Thyroid gland (tissue), 4 donors: ENCODE measurements around the gene SPATA31A1. TPM values are rescaled to one million over a fixed set of nuclear protein-coding genes. Genes with fewer than 3 reads are reported as not detected.
"Not testable (repeated sequence)": the region's sequence is repeated elsewhere in the genome, so short reads cannot be mapped to it uniquely, and the experiment has no call there.

Source experiments
- DNase-seq, 2 donors: peaks; one replicate each; pipeline ENCODE4 v3.0.0-alpha.2; 2019
- H3K27ac ChIP-seq, 3 donors: fragments of 200-600 bp; sonication (generic); 1 replicate in 2 of 3; 2 replicates in 1 of 3; pipeline ENCODE4 v1.5.1; 2016 to 2019; ENCODE audit warnings: mild to moderate bottlenecking in 1 of 3, moderate library complexity in 1 of 3
- H3K27me3 ChIP-seq: fragments of 200-600 bp; sonication (generic); one replicate; pipeline ENCODE4 v1.5.1; 2019
- H3K36me3 ChIP-seq, 2 donors: fragments of 200-600 bp; sonication (generic); one replicate each; pipeline ENCODE4 v1.5.1; 2016 to 2019
- H3K4me1 ChIP-seq, 2 donors: fragments of 200-600 bp; sonication (generic); one replicate each; pipeline ENCODE4 v1.5.1; 2017 to 2019
- H3K4me3 ChIP-seq, 3 donors: fragments of 200-600 bp; sonication (generic); replicated peaks in 1 of 3; 1 replicate in 2 of 3; 2 replicates in 1 of 3; pipeline ENCODE4 v1.5.1; 2016; ENCODE audit warnings: mild to moderate bottlenecking in 1 of 3
- H3K9me3 ChIP-seq: fragments of 200-600 bp; sonication (generic); one replicate; pipeline ENCODE4 v1.5.1; 2017
- WGBS, 2 donors: methylation state at CpG; one replicate each; pipeline ENCODE4 v1.1.5; 2017; 5-methylcytosine and 5-hydroxymethylcytosine counted together
- intact Hi-C: fragments of 100-400 bp; cut with DNase I; formaldehyde crosslinking; loops from one replicate; pipeline ENCODE4 v1.15.1; 2023
- total RNA-seq, 4 donors: library from RNA; depleted of rRNA; stranded (reverse); fragments of >200 nt; gene quantifications; one replicate each; pipeline ENCODE4 v1.2.3, GENCODE V29; 2016

Gene SPATA31A1
- not detected for total RNA-seq

DNA sequence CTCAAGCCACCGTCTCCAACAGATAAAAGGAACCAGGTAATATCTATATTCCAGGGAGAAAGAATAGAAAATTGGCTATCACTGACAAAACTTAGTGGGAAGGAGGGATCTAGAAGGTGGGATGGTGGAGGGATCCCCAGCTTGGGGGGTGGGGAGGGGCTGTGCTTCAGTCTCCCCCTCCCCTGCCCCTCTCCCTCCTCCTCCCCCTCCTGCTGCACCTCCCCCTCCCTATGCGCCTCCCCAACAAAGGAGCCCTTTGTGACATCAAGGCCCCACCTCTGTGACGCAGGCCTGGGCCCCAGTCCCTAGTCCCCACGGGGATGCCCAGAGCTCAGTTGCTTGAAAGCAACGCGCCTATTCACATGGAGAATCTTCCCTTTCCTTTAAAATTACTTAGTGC, at the start of gene SPATA31A1:
Gene SPATA31A1 (plus strand): TSS at position 301 of the 400 bp plus-strand sequence. CDS start 62 bp downstream, at position 363.
- H3K4me1 ChIP-seq, DNase-seq, H3K9me3 ChIP-seq, H3K27me3 ChIP-seq, intact Hi-C loops, H3K27ac ChIP-seq, H3K36me3 ChIP-seq, H3K4me3 ChIP-seq: not testable (repeated sequence)
- WGBS, 2 donors = 82 to 100% methylated on average over 1 of the region's 6 CpGs

DNA sequence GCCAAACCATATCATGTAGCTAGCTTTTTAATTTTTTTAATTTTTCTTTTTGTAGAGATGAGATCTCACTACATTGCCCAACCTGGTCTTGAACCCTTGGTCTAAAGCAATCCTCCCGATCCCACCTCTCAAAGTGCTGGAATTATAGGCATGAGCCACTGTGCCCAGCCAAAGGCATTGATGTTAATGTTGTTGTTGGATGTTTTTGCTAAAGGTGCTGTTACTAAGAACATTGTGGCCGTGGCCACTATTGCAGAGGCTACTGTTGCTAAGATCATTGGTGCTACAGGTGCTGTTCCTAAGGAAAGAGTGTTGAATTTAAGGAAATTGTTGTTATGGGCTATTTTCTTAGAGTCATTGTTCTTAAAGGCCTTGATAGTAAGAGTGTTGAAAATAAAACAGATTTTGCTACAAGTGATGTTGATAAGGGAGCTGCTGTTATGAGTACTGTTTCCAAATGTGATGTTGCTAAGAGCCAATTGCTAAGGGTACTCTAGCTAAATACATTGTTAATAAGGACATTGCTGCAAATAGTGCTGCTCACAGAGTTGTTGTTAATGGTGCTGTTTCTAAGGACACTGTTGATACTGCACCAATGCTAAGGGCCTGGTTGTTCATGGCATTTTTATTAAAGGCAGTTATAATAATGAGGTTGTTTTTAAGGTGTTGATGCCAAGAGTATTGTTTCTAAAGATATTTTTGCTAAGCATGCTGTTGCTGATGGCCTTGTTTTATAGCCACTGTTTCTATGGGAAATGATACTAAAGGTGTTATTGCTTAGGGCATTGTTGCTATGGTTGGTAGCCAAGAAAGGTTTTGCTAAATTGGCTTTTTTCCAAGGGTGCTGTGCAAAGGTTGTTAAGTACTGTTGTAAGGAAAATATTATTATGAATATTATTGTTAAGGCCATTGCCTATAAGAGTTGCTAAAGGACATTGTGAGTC, 52.1 kb downstream of the SPATA31A1 start:
- WGBS, 2 donors = no CpG with 5 or more reads among the region's 2 CpGs
- H3K4me1 ChIP-seq, H3K36me3 ChIP-seq, DNase-seq, H3K27ac ChIP-seq, H3K4me3 ChIP-seq, intact Hi-C loops, H3K9me3 ChIP-seq, H3K27me3 ChIP-seq: not testable (repeated sequence)

DNA sequence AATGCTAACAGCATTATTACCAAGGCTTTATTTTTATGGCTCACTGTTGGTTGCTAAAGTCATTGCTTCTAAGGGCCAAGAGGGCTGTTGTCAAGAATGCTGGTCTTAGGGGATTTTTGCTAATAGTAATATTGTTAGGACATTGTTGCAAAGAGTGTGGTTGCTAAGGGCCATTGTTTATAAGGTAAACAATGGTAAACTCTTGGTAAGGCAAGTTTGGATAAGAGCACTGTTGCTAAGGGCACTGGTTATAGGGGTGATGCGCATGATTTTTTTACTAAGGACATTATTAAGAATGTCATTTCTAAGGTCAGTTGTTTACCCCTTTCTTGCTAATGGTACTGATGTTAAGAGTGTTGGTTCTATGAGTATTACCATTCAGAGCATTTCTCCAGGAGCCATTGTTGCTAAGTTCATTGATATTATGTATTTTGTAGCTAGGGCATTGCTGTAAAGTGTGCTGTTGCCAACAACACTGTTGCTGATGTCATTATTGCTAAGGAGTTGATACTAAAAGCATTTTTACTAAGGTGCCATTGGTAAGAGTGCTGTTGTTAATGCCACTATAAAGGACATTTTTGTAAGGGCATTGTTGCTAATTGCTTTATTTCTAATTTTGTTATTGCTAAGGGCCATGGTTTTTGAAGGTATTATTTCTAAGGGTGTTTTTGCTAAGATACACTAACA, 55.9 kb downstream of the SPATA31A1 start:
- H3K36me3 ChIP-seq, H3K4me1 ChIP-seq, DNase-seq, H3K27me3 ChIP-seq, H3K4me3 ChIP-seq, H3K27ac ChIP-seq, intact Hi-C loops, H3K9me3 ChIP-seq: not testable (repeated sequence)
- no CpG with 5 or more reads among the region's 1 CpG for WGBS, 2 donors

Other genes with a start within 250 kb of the SPATA31A1 start
- gene CNTNAP3, start 67.5 kb upstream of the SPATA31A1 start, total RNA-seq = 10 to 100 TPM in 2 of 4 donors, 1 to 10 TPM in 2; 7.9 to 11.5 (median 9.3) TPM